ENCODE measurements around the gene MOSPD3. TPM values are rescaled to one million over a fixed set of nuclear protein-coding genes. Genes with fewer than 3 reads are reported as not detected.

The MOSPD3 gene
- total RNA-seq, 1 experiment from 2014 or later: 9.4 TPM

DNA sequence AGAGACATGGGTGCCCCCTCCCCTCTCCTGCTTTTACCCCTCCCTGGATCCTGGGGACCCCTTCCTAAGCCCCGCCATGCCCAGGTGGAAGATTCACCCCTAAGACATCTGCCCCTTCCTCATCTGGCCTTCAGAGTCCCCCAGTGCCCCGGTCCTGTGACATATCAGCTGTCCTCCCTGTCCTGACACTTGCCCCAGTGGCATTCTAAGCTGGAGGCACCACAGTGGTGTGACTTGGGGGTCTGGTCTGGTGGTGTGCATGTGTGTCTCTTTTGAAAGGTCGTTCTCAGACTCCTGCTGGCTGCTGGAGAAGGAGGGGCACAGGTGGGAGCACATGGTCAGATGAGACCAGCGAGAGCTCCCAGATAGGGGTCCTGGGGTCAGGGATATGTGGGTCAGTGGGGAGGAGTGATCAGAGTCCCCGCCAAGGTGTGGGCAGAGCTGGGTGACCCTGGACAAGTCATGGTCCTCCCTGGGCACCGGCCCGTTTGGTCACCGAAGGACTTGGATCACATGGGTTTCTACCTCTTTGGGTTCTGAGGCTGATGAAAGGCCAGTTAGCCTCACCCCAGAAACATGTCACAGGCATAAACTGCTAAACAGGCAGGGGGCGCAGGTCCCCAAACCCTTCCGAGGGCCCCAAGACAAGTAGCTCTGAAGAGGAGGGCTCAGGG lies 29.7 kb downstream of the MOSPD3 start:
- no peaks in the 10 kb centered on the region for H4K20me1 ChIP-seq (ENCODE audit: low read length)
- no peaks in the 10 kb centered on the region for H3K79me2 ChIP-seq (ENCODE audit: low read length)
- no peak overlapping the region for H3K9ac ChIP-seq (ENCODE audit: low read length)
- intact Hi-C loops (cut with micrococcal nuclease): no loop called here
- H3K9me3 ChIP-seq (ENCODE audit: low read length): no peaks in the 10 kb centered on the region
- CTCF ChIA-PET: interaction anchor here (0.6 kb wide), 1 partner anchor 30 kb away, joined by 3 read pairs; the partner anchor contains the start of gene MOSPD3
- no peaks in the 10 kb centered on the region for H3K4me1 ChIP-seq (ENCODE audit: insufficient read depth, low read length)
- H3K36me3 ChIP-seq (ENCODE audit: low read depth, low read length): no peaks in the 10 kb centered on the region
- DNase-seq: no peak
- no peak overlapping the region for H3K27ac ChIP-seq (ENCODE audit: low read length)
- POLR2A ChIA-PET (ENCODE audit: unreplicated experiment): no interaction called here
- no peak overlapping the region for H3K4me2 ChIP-seq (ENCODE audit: low read length)
- H2AFZ ChIP-seq (ENCODE audit: low read length): no peak overlapping the region
- no peaks in the 10 kb centered on the region for H3F3A ChIP-seq (ENCODE audit: low read length, unreplicated experiment)
- ATAC-seq: no peak
- H3K9me2 ChIP-seq (replicated peaks; ENCODE audit: low read length): no peaks in the 10 kb centered on the region
- no TSS peak for BruUV-seq (replicated peaks)
- TF ChIP-seq CTCF (conservative IDR thresholded peaks at IDR 0.05; ENCODE audit: low read depth, low read length): no peak
- TF ChIP-seq EZH2 (IDR thresholded peaks at IDR 0.05; ENCODE audit: low read length, unreplicated experiment): no peak
- no peak for TF ChIP-seq EZH2phosphoT487 (IDR thresholded peaks at IDR 0.05; ENCODE audit: borderline replicate concordance, low read length)
- no peaks in the 10 kb centered on the region for H3K27me3 ChIP-seq (ENCODE audit: low read length)
- no peak overlapping the region for H3K4me3 ChIP-seq (ENCODE audit: low read length)

GRCh38 chr7:100642534-100642907 lies 30.2 kb downstream of the MOSPD3 start:
- Histone ChIP-seq H3K4me3 (ENCODE audit: low read length) (no peak overlapping the region), H3K27me3 (ENCODE audit: low read length) (no peaks in the 10 kb centered on the region), H3K4me2 (ENCODE audit: low read length) (no peak overlapping the region), H2AFZ (ENCODE audit: low read length) (no peak overlapping the region), H4K20me1 (ENCODE audit: low read length) (no peaks in the 10 kb centered on the region), H3K79me2 (ENCODE audit: low read length) (no peaks in the 10 kb centered on the region), H3K9me2 (replicated peaks; ENCODE audit: low read length) (no peaks in the 10 kb centered on the region), H3K27ac (ENCODE audit: low read length) (no peak overlapping the region), H3K9me3 (ENCODE audit: low read length) (no peaks in the 10 kb centered on the region), H3F3A (ENCODE audit: low read length, unreplicated experiment) (no peaks in the 10 kb centered on the region), H3K36me3 (ENCODE audit: low read depth, low read length) (no peaks in the 10 kb centered on the region), H3K9ac (ENCODE audit: low read length) (no peak overlapping the region), H3K4me1 (ENCODE audit: insufficient read depth, low read length) (no peaks in the 10 kb centered on the region)
- TF ChIP-seq CTCF (conservative IDR thresholded peaks at IDR 0.05; ENCODE audit: low read depth, low read length) (no peak), EZH2phosphoT487 (IDR thresholded peaks at IDR 0.05; ENCODE audit: borderline replicate concordance, low read length) (no peak), EZH2 (IDR thresholded peaks at IDR 0.05; ENCODE audit: low read length, unreplicated experiment) (no peak)
- BruUV-seq (replicated peaks): no TSS peak
- ChIA-PET CTCF (interaction anchor here (0.6 kb wide), 1 partner anchor 30 kb away, joined by 3 read pairs; the partner anchor contains the start of gene MOSPD3), POLR2A (ENCODE audit: unreplicated experiment) (no interaction called here)
- no peak for DNase-seq
- intact Hi-C loops (cut with micrococcal nuclease): no loop called here
- peak; percentile 42; the same call in 1 of the 2 replicates for ATAC-seq

- no peaks in the 10 kb centered on the region for H3K79me2 ChIP-seq (ENCODE audit: low read length)
- ATAC-seq (no peak), DNase-seq (no peak)
- H4K20me1 ChIP-seq (ENCODE audit: low read length): no peaks in the 10 kb centered on the region
- H3K4me3 ChIP-seq (ENCODE audit: low read length): no peak overlapping the region
- H3F3A ChIP-seq (ENCODE audit: low read length, unreplicated experiment): no peaks in the 10 kb centered on the region
- intact Hi-C loops (cut with micrococcal nuclease): no loop called here
- H3K4me2 ChIP-seq (ENCODE audit: low read length): no peak overlapping the region
- no peak overlapping the region for H2AFZ ChIP-seq (ENCODE audit: low read length)
- no peak overlapping the region for H3K9ac ChIP-seq (ENCODE audit: low read length)
- H3K27me3 ChIP-seq (ENCODE audit: low read length): no peaks in the 10 kb centered on the region
- no TSS peak for BruUV-seq (replicated peaks)
- H3K9me2 ChIP-seq (replicated peaks; ENCODE audit: low read length): no peaks in the 10 kb centered on the region
- no peaks in the 10 kb centered on the region for H3K9me3 ChIP-seq (ENCODE audit: low read length)
- H3K36me3 ChIP-seq (ENCODE audit: low read depth, low read length): no peaks in the 10 kb centered on the region
- TF ChIP-seq EZH2phosphoT487 (IDR thresholded peaks at IDR 0.05; ENCODE audit: borderline replicate concordance, low read length) (no peak), CTCF (conservative IDR thresholded peaks at IDR 0.05; ENCODE audit: low read depth, low read length) (no peak), EZH2 (IDR thresholded peaks at IDR 0.05; ENCODE audit: low read length, unreplicated experiment) (no peak)
- POLR2A ChIA-PET (ENCODE audit: unreplicated experiment): no interaction called here
- CTCF ChIA-PET: interaction anchor here (0.7 kb wide), 1 partner anchor 25 kb away, joined by 4 read pairs; no protein-coding TSS in a partner anchor
- no peaks in the 10 kb centered on the region for H3K4me1 ChIP-seq (ENCODE audit: insufficient read depth, low read length)
- H3K27ac ChIP-seq (ENCODE audit: low read length): no peak overlapping the region
Measured at GRCh38 chr7:100649826-100650565, 37.7 kb downstream of the MOSPD3 start.
